ENCODE data around the gene TMEM209. TPM values are rescaled to one million over a fixed set of nuclear protein-coding genes. Genes with fewer than 3 reads are reported as not detected.
"Not testable (repeated sequence)": the region's sequence is repeated elsewhere in the genome, so short reads cannot be mapped to it uniquely, and the experiment has no call there.

The TMEM209 gene
- total and polyA plus RNA-seq, 2 donors = 9.6 to 18.6 TPM

- Histone ChIP-seq H3K4me3 (ENCODE audit: low read depth, low read length) (no peak overlapping the region), H3K4me1 (ENCODE audit: insufficient read depth) (no peaks in the 10 kb centered on the region), H3K27ac (ENCODE audit: low read depth) (no peak overlapping the region), H3K36me3 (ENCODE audit: insufficient read depth) (no peaks in the 10 kb centered on the region)
- WGBS = 98% methylated on average over 11 of the region's 11 CpGs
- no peak for DNase-seq (ENCODE audit: extremely low spot score)
These were observed 54.6 kb downstream of the TMEM209 start for GRCh38 chr7:130150587-130150986.

- DNase-seq (ENCODE audit: extremely low spot score) = no peak
- 76% methylated on average over 20 of the region's 20 CpGs for WGBS
- no peak overlapping the region for H3K4me3 ChIP-seq (ENCODE audit: low read depth, low read length)
These were observed 55.7 kb downstream of the TMEM209 start for GRCh38 chr7:130149281-130150139.

DNA sequence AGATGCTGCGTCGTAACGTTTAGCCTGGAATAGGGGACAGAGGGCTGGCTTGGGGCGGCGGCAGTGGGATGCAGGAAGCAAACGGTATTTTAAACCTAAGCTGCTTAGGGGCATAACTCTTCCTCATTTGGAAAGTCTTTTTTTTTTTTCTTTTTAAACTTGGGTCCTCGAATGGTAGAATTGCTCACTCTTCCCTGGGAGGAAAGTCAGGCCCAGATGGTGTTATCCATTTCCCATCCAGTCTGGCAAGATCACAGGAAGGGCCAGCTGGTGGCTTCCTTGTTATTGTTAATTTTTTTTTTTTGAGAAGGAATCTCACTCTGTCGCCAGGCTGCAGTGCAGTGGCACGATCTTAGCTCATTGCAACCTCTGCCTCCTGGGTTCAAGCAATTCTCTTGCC is 56.6 kb downstream of the TMEM209 start:
- no peaks in the 10 kb centered on the region for H3K36me3 ChIP-seq (ENCODE audit: insufficient read depth)
- H3K27ac ChIP-seq (ENCODE audit: low read depth) = no peak overlapping the region
- no peak for DNase-seq (ENCODE audit: extremely low spot score)
- WGBS = 63% methylated on average over 9 of the region's 9 CpGs
- H3K4me3 ChIP-seq (ENCODE audit: low read depth, low read length) = no peak overlapping the region
- no peaks in the 10 kb centered on the region for H3K4me1 ChIP-seq (ENCODE audit: insufficient read depth)

More at GRCh38 chr7:130149281-130150139, 55.7 kb downstream of the TMEM209 start:
- H3K4me1 ChIP-seq (ENCODE audit: insufficient read depth) = no peaks in the 10 kb centered on the region
- no peak overlapping the region for H3K27ac ChIP-seq (ENCODE audit: low read depth)
- H3K36me3 ChIP-seq (ENCODE audit: insufficient read depth) = no peaks in the 10 kb centered on the region

- DNase-seq (ENCODE audit: extremely low spot score) = no peak
- H3K4me1 ChIP-seq (ENCODE audit: insufficient read depth) = no peaks in the 10 kb centered on the region
- no peak overlapping the region for H3K4me3 ChIP-seq (ENCODE audit: low read depth, low read length)
- H3K36me3 ChIP-seq (ENCODE audit: insufficient read depth) = no peaks in the 10 kb centered on the region
- WGBS = 97% methylated on average over 14 of the region's 14 CpGs
- no peak overlapping the region for H3K27ac ChIP-seq (ENCODE audit: low read depth)
These were observed 57.4 kb downstream of the TMEM209 start for GRCh38 chr7:130147710-130148325.

GRCh38 chr7:130146693-130147405 is 58.4 kb downstream of the TMEM209 start:
- H3K4me1 ChIP-seq (ENCODE audit: insufficient read depth) = no peaks in the 10 kb centered on the region

GRCh38 chr7:130146142-130146541 is 59.1 kb downstream of the TMEM209 start:
- not testable (repeated sequence) for H3K4me1 ChIP-seq (ENCODE audit: insufficient read depth); H3K36me3 ChIP-seq (ENCODE audit: insufficient read depth); H3K27ac ChIP-seq (ENCODE audit: low read depth); H3K4me3 ChIP-seq (ENCODE audit: low read depth, low read length); DNase-seq (ENCODE audit: extremely low spot score)
- 95% methylated on average over 5 of the region's 5 CpGs for WGBS

More at GRCh38 chr7:130146693-130147405, 58.4 kb downstream of the TMEM209 start:
- DNase-seq (ENCODE audit: extremely low spot score) = no peak
- 97% methylated on average over 9 of the region's 9 CpGs for WGBS
- Histone ChIP-seq H3K27ac (ENCODE audit: low read depth) (no peak overlapping the region), H3K36me3 (ENCODE audit: insufficient read depth) (no peaks in the 10 kb centered on the region), H3K4me3 (ENCODE audit: low read depth, low read length) (no peak overlapping the region)

- WGBS = 92% methylated on average over 14 of the region's 14 CpGs
- H3K27ac ChIP-seq (ENCODE audit: low read depth) = no peak overlapping the region
These were observed 59.6 kb downstream of the TMEM209 start for GRCh38 chr7:130145424-130146100.

GRCh38 chr7:130144312-130145171 is 60.7 kb downstream of the TMEM209 start:
- DNase-seq (ENCODE audit: extremely low spot score) = no peak

More at GRCh38 chr7:130145424-130146100, 59.6 kb downstream of the TMEM209 start:
- Histone ChIP-seq H3K36me3 (ENCODE audit: insufficient read depth) (no peaks in the 10 kb centered on the region), H3K4me1 (ENCODE audit: insufficient read depth) (no peaks in the 10 kb centered on the region), H3K4me3 (ENCODE audit: low read depth, low read length) (no peak overlapping the region)
- no peak for DNase-seq (ENCODE audit: extremely low spot score)

DNA sequence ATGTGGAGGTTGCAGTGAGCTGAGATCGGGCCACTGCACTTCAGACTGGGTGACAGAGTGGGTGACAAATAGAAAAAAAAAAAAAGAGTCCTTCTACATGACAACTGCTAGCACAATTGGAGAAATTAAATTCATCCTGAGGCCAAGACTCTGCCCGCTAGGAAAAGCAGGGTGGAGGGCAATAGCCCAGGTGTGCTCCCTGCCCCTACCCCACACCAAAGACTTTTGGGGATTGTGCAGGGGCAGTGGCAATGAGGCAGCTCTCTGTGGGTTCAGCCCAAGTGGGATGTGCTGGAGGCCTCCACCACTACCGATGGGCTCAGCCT is 61.3 kb downstream of the TMEM209 start:
- H3K27ac ChIP-seq (ENCODE audit: low read depth) = no peak overlapping the region
- H3K4me1 ChIP-seq (ENCODE audit: insufficient read depth) = no peaks in the 10 kb centered on the region
- DNase-seq (ENCODE audit: extremely low spot score) = no peak
- whole genome bisulfite sequencing = 88% methylated on average over 3 of the region's 3 CpGs
- no peak overlapping the region for H3K4me3 ChIP-seq (ENCODE audit: low read depth, low read length)
- no peaks in the 10 kb centered on the region for H3K36me3 ChIP-seq (ENCODE audit: insufficient read depth)

More at GRCh38 chr7:130144312-130145171, 60.7 kb downstream of the TMEM209 start:
- 67% methylated on average over 14 of the region's 14 CpGs for WGBS
- Histone ChIP-seq H3K36me3 (ENCODE audit: insufficient read depth) (no peaks in the 10 kb centered on the region), H3K4me1 (ENCODE audit: insufficient read depth) (no peaks in the 10 kb centered on the region), H3K27ac (ENCODE audit: low read depth) (no peak overlapping the region), H3K4me3 (ENCODE audit: low read depth, low read length) (no peak overlapping the region)

DNA sequence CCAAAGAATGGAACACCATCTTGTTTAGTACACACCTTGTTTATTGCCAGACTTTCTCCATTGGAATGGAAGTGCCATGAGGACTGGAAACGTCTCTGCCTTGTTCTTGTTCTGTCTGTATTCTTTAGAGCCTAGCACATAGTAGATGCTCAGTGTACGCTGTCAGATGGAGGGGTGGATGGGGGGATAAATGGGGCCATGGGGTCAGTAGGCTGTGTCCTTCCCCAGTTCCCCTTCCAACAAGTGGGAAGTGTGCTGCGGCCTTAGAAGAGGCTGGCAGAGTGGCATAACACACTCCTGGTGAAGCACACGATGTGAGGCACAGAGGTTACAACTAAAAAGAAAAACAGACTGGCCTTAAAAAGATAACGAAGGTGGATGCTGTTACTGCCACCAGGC is 61.9 kb downstream of the TMEM209 start:
- DNase-seq (ENCODE audit: extremely low spot score) = no peak
- Histone ChIP-seq H3K4me3 (ENCODE audit: low read depth, low read length) (no peak overlapping the region), H3K27ac (ENCODE audit: low read depth) (no peak overlapping the region), H3K36me3 (ENCODE audit: insufficient read depth) (no peaks in the 10 kb centered on the region), H3K4me1 (ENCODE audit: insufficient read depth) (no peaks in the 10 kb centered on the region)
- WGBS = 93% methylated on average over 5 of the region's 5 CpGs

- no peak overlapping the region for H3K27ac ChIP-seq (ENCODE audit: low read depth)
- H3K36me3 ChIP-seq (ENCODE audit: insufficient read depth) = no peaks in the 10 kb centered on the region
- no peak for DNase-seq (ENCODE audit: extremely low spot score)
- 94% methylated on average over 14 of the region's 14 CpGs for WGBS
- H3K4me3 ChIP-seq (ENCODE audit: low read depth, low read length) = no peak overlapping the region
- H3K4me1 ChIP-seq (ENCODE audit: insufficient read depth) = no peaks in the 10 kb centered on the region
These were observed 62.4 kb downstream of the TMEM209 start for GRCh38 chr7:130142654-130143333.

GRCh38 chr7:130141884-130142653 is 63.1 kb downstream of the TMEM209 start:
- Histone ChIP-seq H3K36me3 (ENCODE audit: insufficient read depth) (no peaks in the 10 kb centered on the region), H3K27ac (ENCODE audit: low read depth) (peak overlapping the region; percentile 14), H3K4me1 (ENCODE audit: insufficient read depth) (no peaks in the 10 kb centered on the region), H3K4me3 (ENCODE audit: low read depth, low read length) (peak overlapping the region; percentile 43)
- no peak for DNase-seq (ENCODE audit: extremely low spot score)
- 66% methylated on average over 17 of the region's 17 CpGs for WGBS
